Suprapubic skin (tissue), 4 donors: Measurements from ENCODE around the gene CENATAC. TPM values are rescaled to one million over a fixed set of nuclear protein-coding genes. Genes with fewer than 3 reads are reported as not detected.

Experiments
- DNase-seq, 2 donors: peaks; one replicate each; pipeline ENCODE4 v3.0.0-alpha.2; 2019; ENCODE audit warnings: low spot score in 2 of 2
- H3K27ac ChIP-seq: fragments of 200-600 bp; sonication (generic); one replicate; pipeline ENCODE4 v1.5.1; 2019
- H3K27me3 ChIP-seq: fragments of 200-600 bp; sonication (generic); one replicate; pipeline ENCODE4 v1.5.1; 2019
- H3K36me3 ChIP-seq: fragments of 200-600 bp; sonication (generic); one replicate; pipeline ENCODE4 v1.5.1; 2019
- H3K4me1 ChIP-seq: fragments of 200-600 bp; sonication (generic); one replicate; pipeline ENCODE4 v1.5.1; 2019
- H3K4me3 ChIP-seq: fragments of 200-600 bp; sonication (generic); one replicate; pipeline ENCODE4 v1.5.1; 2019; ENCODE audit warnings: mild to moderate bottlenecking
- H3K9me3 ChIP-seq: fragments of 200-600 bp; sonication (generic); one replicate; pipeline ENCODE4 v1.5.1; 2019
- EP300 ChIP-seq: sonication (generic); formaldehyde crosslinking; IDR thresholded peaks from one replicate; pipeline ENCODE4 v1.6.1; 2017; ENCODE audit warnings: antibody characterized with exemption
- POLR2A ChIP-seq, 2 donors: fragments of 450-650 bp; IDR thresholded peaks; one replicate each; pipeline ENCODE4 v1.6.1; 2017; ENCODE audit warnings: antibody characterized with exemption in 2 of 2, mild to moderate bottlenecking in 2 of 2, moderate library complexity in 2 of 2
- POLR2AphosphoS5 ChIP-seq, 3 donors: sonication (generic); formaldehyde crosslinking; IDR thresholded peaks; one replicate each; pipeline ENCODE4 v1.6.1; 2017; ENCODE audit warnings: antibody characterized with exemption in 3 of 3
- WGBS: methylation state at CpG from one replicate; pipeline ENCODE4 v1.1.5; 2018; 5-methylcytosine and 5-hydroxymethylcytosine counted together
- total RNA-seq, 4 donors: library from RNA; depleted of rRNA; stranded (reverse); fragments of >200 nt; gene quantifications; one replicate each; pipeline ENCODE4 v1.1.0, GENCODE V29; 2016
- TF ChIP-seq, protein P1 (sequence below), 2 donors: fragments of 200-600 bp in 1 of 2; fragments of 450-650 bp in 1 of 2; sonication (generic) in 1 of 2; IDR thresholded peaks; one replicate each; pipeline ENCODE4 v1.5.1; 2016 to 2019; ENCODE audit warnings: antibody characterized with exemption in 2 of 2, mild to moderate bottlenecking in 1 of 2, moderate library complexity in 1 of 2

CENATAC gene
- total RNA-seq, 4 donors from 2014 or later, result 26.0 to 136 (median 49.8) TPM

DNA sequence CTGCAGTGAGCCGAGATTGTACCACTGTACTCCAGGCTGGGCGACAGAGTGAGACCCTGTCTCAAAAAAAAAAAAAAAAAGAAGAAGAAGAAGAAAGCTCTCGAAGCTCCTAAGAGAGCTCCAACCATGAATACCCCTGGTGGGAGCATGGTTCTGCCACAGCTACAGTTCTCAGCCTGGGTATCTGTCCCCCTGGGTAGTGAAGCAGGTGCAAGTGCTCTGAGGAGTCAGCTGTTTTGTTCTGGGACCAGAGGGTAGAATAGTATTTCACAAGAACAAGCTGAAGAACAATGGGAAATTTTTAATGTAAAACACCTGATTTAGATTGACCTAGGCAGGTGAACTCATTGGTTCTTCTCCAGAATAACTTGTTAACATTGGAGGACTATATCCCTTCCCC is 63.3 kb downstream of the CENATAC start:
- WGBS, result 96% methylated on average over 3 of the region's 3 CpGs
- TF ChIP-seq, protein P1, sequence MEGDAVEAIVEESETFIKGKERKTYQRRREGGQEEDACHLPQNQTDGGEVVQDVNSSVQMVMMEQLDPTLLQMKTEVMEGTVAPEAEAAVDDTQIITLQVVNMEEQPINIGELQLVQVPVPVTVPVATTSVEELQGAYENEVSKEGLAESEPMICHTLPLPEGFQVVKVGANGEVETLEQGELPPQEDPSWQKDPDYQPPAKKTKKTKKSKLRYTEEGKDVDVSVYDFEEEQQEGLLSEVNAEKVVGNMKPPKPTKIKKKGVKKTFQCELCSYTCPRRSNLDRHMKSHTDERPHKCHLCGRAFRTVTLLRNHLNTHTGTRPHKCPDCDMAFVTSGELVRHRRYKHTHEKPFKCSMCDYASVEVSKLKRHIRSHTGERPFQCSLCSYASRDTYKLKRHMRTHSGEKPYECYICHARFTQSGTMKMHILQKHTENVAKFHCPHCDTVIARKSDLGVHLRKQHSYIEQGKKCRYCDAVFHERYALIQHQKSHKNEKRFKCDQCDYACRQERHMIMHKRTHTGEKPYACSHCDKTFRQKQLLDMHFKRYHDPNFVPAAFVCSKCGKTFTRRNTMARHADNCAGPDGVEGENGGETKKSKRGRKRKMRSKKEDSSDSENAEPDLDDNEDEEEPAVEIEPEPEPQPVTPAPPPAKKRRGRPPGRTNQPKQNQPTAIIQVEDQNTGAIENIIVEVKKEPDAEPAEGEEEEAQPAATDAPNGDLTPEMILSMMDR (IDR thresholded peaks at IDR 0.05), result no peak
- no peak for TF ChIP-seq POLR2AphosphoS5 (IDR thresholded peaks at IDR 0.05)
- TF ChIP-seq EP300, result no peak
- TF ChIP-seq POLR2A (IDR thresholded peaks at IDR 0.05), result no peak

DNA sequence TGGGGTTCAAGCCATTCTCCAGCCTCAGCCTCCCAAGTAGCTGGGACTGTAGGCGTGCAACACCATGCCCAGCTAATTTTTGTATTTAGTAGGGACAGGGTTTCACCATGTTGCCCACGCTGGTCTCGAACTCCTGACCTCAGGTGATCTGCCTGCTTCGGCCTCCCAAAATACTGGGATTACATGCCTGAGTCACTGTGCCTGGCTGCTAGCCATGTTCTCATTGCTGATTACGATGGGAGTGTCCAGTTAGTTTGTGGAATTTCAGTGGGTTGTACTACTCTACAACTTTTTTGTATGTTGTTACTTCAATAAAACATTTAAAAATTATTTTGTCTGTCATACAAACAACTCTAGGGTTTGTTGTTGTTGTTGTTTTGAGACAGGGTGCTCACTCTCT is 64.8 kb downstream of the CENATAC start:
- H3K4me1 ChIP-seq, result peaks cover 25% of the 10 kb centered on the region
- WGBS, result 48% methylated on average over 5 of the region's 5 CpGs
- H3K4me3 ChIP-seq, result no peak overlapping the region
- no peak for DNase-seq
- no peaks in the 10 kb centered on the region for H3K36me3 ChIP-seq
- H3K27me3 ChIP-seq, result no peaks in the 10 kb centered on the region
- TF ChIP-seq, protein P1 (IDR thresholded peaks at IDR 0.05), result no peak
- no peak for TF ChIP-seq POLR2A (IDR thresholded peaks at IDR 0.05)
- TF ChIP-seq POLR2AphosphoS5 (IDR thresholded peaks at IDR 0.05), result no peak
- TF ChIP-seq EP300, result no peak
- no peaks in the 10 kb centered on the region for H3K9me3 ChIP-seq
- H3K27ac ChIP-seq, result no peak overlapping the region

More for the DNA sequence above, 63.3 kb downstream of the CENATAC start:
- peaks cover 21% of the 10 kb centered on the region for H3K4me1 ChIP-seq
- H3K27ac ChIP-seq, result no peak overlapping the region
- no peaks in the 10 kb centered on the region for H3K36me3 ChIP-seq
- no peaks in the 10 kb centered on the region for H3K27me3 ChIP-seq
- H3K9me3 ChIP-seq, result no peaks in the 10 kb centered on the region
- DNase-seq, result no peak
- no peak overlapping the region for H3K4me3 ChIP-seq

DNA sequence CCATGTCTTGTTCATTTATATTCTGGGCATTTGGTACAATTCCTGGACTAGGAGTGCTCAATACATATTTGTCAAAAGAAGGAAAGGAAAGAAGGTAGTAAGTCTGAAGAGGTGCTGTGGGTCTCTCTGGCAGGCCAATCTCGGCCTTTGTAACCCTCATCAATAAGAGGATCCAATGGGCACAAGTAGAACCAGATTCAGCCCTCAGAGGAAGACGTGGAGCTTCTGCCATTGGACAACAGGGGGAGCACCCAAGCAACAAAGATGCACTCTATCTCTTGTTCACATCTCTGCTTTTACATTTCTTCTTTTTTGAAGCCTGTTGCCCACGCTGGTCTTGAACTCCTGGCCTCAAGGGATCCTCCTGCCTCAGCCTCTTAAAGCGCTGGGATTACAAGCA is 67.4 kb downstream of the CENATAC start:
- Histone ChIP-seq H3K27ac (no peak overlapping the region), H3K27me3 (no peaks in the 10 kb centered on the region), H3K9me3 (no peaks in the 10 kb centered on the region), H3K4me1 (peaks cover 37% of the 10 kb centered on the region), H3K36me3 (peaks cover 5% of the 10 kb centered on the region), H3K4me3 (no peak overlapping the region)
- WGBS, result 67% methylated on average over 4 of the region's 4 CpGs
- TF ChIP-seq EP300, result no peak
- TF ChIP-seq, protein P1 (IDR thresholded peaks at IDR 0.05), result peak in 1 of 2 donors; percentile 35
- no peak for TF ChIP-seq POLR2A (IDR thresholded peaks at IDR 0.05)
- no peak for TF ChIP-seq POLR2AphosphoS5 (IDR thresholded peaks at IDR 0.05)
- no peak for DNase-seq

Other genes with a start within 250 kb of the CENATAC start
- 100 to 1,000 TPM in 1 of 4 donors, 10 to 100 TPM in 3; 88.1 to 130 (median 91.2) TPM for gene DDX6, start 207.0 kb upstream of the CENATAC start, total RNA-seq
- gene CXCR5, start 114.2 kb upstream of the CENATAC start, total RNA-seq, result not detected
- 10 to 100 TPM; 50.0 to 58.9 (median 56.3) TPM for gene BCL9L, start 72.2 kb upstream of the CENATAC start, total RNA-seq
- gene UPK2, start 41.8 kb upstream of the CENATAC start, total RNA-seq, result not detected
- not detected for gene FOXR1, start 26.4 kb upstream of the CENATAC start, total RNA-seq
- 1,000 to 10,000 TPM; 1,926 to 3,368 (median 2,381) TPM for gene RPS25, start 20.2 kb downstream of the CENATAC start, total RNA-seq
- 10 to 100 TPM; 56.9 to 75.0 (median 63.9) TPM for gene TRAPPC4, start 20.6 kb downstream of the CENATAC start, total RNA-seq
- gene SLC37A4, start 32.7 kb downstream of the CENATAC start, total RNA-seq, result 10 to 100 TPM; 17.8 to 24.5 (median 20.5) TPM
- gene HYOU1, start 59.1 kb downstream of the CENATAC start, total RNA-seq, result 10 to 100 TPM; 26.2 to 50.7 (median 46.2) TPM
- 10 to 100 TPM; 37.2 to 57.2 (median 47.9) TPM for gene VPS11, start 69.7 kb downstream of the CENATAC start, total RNA-seq
- 10 to 100 TPM in 3 of 4 donors, 1 to 10 TPM in 1; 5.2 to 18.4 (median 13.3) TPM for gene HMBS, start 86.7 kb downstream of the CENATAC start, total RNA-seq
- 10 to 100 TPM; 21.2 to 32.2 (median 26.9) TPM for gene DPAGT1, start 103.7 kb downstream of the CENATAC start, total RNA-seq
- gene C2CD2L, start 109.2 kb downstream of the CENATAC start, total RNA-seq, result 10 to 100 TPM; 20.1 to 25.9 (median 21.5) TPM
- 10 to 100 TPM; 16.1 to 45.1 (median 26.7) TPM for gene HINFP, start 123.4 kb downstream of the CENATAC start, total RNA-seq
- 1 to 10 TPM in 2 of 4 donors, under 1 TPM in 2; 0.26 to 1.6 (median 0.73) TPM for gene ABCG4, start 150.9 kb downstream of the CENATAC start, total RNA-seq
- 10 to 100 TPM; 20.7 to 31.5 (median 30.4) TPM for gene NLRX1, start 170.6 kb downstream of the CENATAC start, total RNA-seq
- gene NHERF4, start 187.3 kb downstream of the CENATAC start, total RNA-seq, result 1 to 10 TPM in 1 of 4 donors, under 1 TPM in 2, not detected in 1; 0.68 to 1.1 (median 0.87) TPM
- 10 to 100 TPM; 13.2 to 17.4 (median 17.2) TPM for gene CBL, start 208.2 kb downstream of the CENATAC start, total RNA-seq